GM19468 (cell line): ENCODE results near the gene SKOR1.

Experiments used
- ATAC-seq: cut with Tn5 transposase; IDR thresholded peaks from one replicate; pipeline ENCODE4 v1.9.1; 2021; ENCODE audit warnings: mild to moderate bottlenecking, moderate library complexity, moderate number of reproducible peaks; ENCODE audit not compliant: unreplicated experiment; ENCODE audit errors: extremely low read depth

SKOR1 gene

DNA sequence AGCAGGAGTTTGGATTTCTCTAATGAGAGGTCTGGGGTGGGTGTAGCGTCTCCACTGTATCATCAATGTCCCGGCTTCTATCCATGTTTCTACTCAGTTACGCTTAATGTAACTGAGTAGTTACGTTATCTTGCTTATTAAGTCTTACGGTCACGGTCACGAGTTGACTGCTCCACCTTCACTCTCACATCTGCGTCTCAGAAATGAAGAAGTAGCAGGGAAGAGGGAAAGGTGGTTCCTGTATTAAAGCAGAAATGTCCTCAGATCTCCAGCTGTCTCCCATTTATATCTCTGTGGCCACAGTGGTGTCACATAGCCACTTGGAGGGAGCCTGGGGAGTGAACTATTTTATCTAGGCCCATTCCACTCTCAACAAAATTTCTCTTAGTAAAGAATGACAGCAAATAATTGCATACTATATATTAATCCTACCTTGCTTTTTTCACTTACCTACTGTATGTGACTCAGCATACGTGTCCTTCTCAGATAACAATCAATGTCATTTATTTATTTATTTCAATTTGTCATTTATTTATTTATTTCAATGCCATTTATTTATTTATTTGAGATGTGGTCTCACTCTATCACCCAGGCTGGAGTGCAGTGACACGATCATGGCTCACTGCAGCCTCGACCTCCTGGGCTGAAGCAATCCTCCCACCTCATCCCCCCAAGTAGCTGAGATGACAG, 54.3 kb downstream of the SKOR1 start:
- no peak for ATAC-seq

- ATAC-seq = no peak
Observed at GRCh38 chr15:67880651-67881182, 55.4 kb downstream of the SKOR1 start.

DNA sequence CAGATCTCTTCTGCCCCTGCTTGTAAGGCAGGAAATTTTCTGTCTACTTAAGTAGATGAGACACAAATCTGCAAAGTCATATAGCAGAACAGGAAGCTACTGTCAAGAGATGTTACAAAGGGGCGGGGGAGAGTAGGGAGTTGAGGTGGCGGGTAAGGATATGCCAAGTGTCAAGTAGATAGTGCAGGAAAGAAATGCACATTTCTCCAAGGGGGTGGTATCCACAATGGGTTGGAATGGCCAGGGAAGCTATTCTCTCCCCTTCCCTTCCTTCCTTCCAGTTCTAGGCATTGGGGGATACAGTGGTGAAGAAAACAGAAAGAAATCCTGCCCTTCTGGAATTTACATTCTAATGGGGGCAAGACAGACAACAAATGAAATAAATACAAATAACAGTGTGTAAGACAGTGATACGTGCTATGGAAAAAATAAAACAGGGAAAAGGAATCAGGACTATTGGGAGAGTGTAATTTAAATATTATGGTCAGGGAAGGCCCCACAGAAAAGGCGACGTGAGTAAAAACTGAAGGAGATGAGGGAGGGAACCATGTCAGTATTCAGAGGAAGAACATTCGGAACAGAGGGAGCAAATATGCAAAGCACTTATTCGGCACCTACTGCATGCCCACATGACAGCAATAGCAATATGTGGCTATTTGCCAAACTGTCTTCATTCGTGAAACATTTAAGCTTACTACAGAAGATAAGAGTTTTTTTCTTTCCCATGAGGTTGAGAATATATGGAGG, 57.4 kb downstream of the SKOR1 start:
- no peak for ATAC-seq

GRCh38 chr15:67883234-67883773, 58.0 kb downstream of the SKOR1 start:
- no peak for ATAC-seq

- ATAC-seq = no peak
Observed at GRCh38 chr15:67884009-67884408, 58.7 kb downstream of the SKOR1 start.
